ENCODE data around the gene CD99. TPM values are rescaled to one million over a fixed set of nuclear protein-coding genes. Genes with fewer than 3 reads are reported as not detected.

Gene CD99
- total RNA-seq, 4 donors from 2014 or later: 162 to 192 (median 179) TPM

DNA sequence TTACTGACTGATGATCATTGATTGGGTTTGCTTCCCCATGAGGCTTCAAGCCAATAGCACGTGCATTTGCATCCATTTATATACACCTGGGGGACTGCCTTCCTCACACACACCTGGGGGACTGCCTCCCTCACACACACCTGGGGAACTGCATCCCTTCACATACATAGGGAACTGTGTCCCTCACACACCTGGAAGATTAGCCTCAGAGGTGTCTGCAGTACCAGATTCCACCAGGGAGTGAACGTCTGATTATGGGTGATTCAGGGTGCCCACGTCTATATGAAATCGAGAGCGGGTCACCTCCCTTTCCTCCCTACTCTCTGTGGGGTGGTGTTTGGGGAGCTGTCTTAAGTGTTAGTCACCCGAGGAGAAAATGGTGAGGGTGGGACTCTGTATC, 16.9 kb downstream of the CD99 start:
- WGBS: 52% methylated on average over 6 of the region's 6 CpGs
- H3K27ac ChIP-seq: peak overlapping the region; percentile 87

DNA sequence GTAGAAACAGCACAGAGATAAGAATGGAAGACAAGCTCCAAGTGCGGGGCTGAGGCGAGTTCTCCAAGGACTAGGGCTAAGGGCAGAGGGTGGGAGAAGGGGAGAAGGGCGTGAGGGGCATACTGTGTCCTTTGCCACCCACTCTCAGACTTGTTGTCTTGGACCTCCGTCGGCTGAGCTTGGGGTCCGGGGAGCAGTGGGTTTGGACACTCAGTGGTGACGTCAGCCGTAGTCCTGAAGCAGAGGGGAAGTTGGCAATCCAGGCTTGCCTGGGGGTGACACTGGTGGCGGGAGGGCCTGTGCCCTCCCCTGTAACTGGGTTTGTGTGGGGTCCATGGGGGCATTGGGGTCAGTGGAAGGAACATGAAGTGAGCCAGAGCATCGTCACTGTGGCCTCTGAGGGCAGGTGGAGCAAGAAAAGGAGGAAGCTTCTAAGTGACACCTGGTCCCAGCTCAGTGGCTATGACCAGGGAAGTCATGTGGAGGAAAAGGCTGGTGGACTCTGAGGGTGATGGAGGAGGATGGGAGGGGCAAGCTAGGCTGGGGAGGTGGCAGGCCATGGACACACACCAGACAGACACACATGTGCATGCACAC, 17.6 kb downstream of the CD99 start:
- H3K4me3 ChIP-seq: no peak overlapping the region
- peaks cover 22% of the 10 kb centered on the region for H3K36me3 ChIP-seq
- WGBS: 84% methylated on average over 10 of the region's 10 CpGs
- DNase-seq (ENCODE audit: low spot score in 2 of 2): no peak
- H3K27ac ChIP-seq: peak overlapping the region; percentile 87
- peaks cover 80% of the 10 kb centered on the region for H3K4me1 ChIP-seq
- TF ChIP-seq, protein P1, sequence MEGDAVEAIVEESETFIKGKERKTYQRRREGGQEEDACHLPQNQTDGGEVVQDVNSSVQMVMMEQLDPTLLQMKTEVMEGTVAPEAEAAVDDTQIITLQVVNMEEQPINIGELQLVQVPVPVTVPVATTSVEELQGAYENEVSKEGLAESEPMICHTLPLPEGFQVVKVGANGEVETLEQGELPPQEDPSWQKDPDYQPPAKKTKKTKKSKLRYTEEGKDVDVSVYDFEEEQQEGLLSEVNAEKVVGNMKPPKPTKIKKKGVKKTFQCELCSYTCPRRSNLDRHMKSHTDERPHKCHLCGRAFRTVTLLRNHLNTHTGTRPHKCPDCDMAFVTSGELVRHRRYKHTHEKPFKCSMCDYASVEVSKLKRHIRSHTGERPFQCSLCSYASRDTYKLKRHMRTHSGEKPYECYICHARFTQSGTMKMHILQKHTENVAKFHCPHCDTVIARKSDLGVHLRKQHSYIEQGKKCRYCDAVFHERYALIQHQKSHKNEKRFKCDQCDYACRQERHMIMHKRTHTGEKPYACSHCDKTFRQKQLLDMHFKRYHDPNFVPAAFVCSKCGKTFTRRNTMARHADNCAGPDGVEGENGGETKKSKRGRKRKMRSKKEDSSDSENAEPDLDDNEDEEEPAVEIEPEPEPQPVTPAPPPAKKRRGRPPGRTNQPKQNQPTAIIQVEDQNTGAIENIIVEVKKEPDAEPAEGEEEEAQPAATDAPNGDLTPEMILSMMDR (IDR thresholded peaks at IDR 0.05): no peak
- no peak for TF ChIP-seq EP300 (IDR thresholded peaks at IDR 0.05)
- no peak for TF ChIP-seq POLR2AphosphoS5 (IDR thresholded peaks at IDR 0.05)
- no peak for TF ChIP-seq POLR2A (IDR thresholded peaks at IDR 0.05)
- H3K27me3 ChIP-seq: no peaks in the 10 kb centered on the region
- H3K9me3 ChIP-seq: no peaks in the 10 kb centered on the region

More for the DNA sequence above, 16.9 kb downstream of the CD99 start:
- TF ChIP-seq, protein P1 (IDR thresholded peaks at IDR 0.05): no peak
- TF ChIP-seq POLR2AphosphoS5 (IDR thresholded peaks at IDR 0.05) (no peak), POLR2A (IDR thresholded peaks at IDR 0.05) (no peak), EP300 (IDR thresholded peaks at IDR 0.05) (no peak)
- no peak for DNase-seq (ENCODE audit: low spot score in 2 of 2)
- Histone ChIP-seq H3K4me1 (peaks cover 85% of the 10 kb centered on the region), H3K36me3 (peaks cover 16% of the 10 kb centered on the region), H3K9me3 (no peaks in the 10 kb centered on the region), H3K4me3 (peak overlapping the region; percentile 11), H3K27me3 (no peaks in the 10 kb centered on the region)

DNA sequence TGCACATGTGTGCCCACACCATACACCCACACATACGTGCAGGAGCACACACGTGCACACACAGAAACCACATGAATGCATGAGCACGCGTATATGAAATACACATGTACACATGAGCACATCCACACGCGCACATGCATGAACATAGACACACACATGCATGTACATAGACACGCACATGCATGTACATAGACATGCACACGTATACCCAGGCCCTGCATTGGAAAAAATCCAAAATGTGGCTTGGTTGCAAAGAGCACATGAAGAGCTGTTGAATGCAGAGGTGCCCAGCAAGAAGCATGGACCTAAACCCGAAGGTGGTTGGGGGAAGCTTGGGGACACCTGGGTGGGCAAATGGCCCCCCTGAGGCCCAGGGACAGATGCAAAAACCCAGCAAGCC, 18.5 kb downstream of the CD99 start:
- Histone ChIP-seq H3K36me3 (peaks cover 25% of the 10 kb centered on the region), H3K4me3 (peak overlapping the region; percentile 27), H3K27me3 (no peaks in the 10 kb centered on the region), H3K4me1 (peaks cover 72% of the 10 kb centered on the region), H3K27ac (peak overlapping the region; percentile 87), H3K9me3 (no peaks in the 10 kb centered on the region)
- TF ChIP-seq, protein P1 (IDR thresholded peaks at IDR 0.05): no peak
- no peak for TF ChIP-seq EP300 (IDR thresholded peaks at IDR 0.05)
- no peak for TF ChIP-seq POLR2A (IDR thresholded peaks at IDR 0.05)
- no peak for TF ChIP-seq POLR2AphosphoS5 (IDR thresholded peaks at IDR 0.05)
- peak in 1 of 2 donors; percentile 40 for DNase-seq (ENCODE audit: low spot score in 2 of 2)
- 73% methylated on average over 9 of the region's 9 CpGs for WGBS

DNA sequence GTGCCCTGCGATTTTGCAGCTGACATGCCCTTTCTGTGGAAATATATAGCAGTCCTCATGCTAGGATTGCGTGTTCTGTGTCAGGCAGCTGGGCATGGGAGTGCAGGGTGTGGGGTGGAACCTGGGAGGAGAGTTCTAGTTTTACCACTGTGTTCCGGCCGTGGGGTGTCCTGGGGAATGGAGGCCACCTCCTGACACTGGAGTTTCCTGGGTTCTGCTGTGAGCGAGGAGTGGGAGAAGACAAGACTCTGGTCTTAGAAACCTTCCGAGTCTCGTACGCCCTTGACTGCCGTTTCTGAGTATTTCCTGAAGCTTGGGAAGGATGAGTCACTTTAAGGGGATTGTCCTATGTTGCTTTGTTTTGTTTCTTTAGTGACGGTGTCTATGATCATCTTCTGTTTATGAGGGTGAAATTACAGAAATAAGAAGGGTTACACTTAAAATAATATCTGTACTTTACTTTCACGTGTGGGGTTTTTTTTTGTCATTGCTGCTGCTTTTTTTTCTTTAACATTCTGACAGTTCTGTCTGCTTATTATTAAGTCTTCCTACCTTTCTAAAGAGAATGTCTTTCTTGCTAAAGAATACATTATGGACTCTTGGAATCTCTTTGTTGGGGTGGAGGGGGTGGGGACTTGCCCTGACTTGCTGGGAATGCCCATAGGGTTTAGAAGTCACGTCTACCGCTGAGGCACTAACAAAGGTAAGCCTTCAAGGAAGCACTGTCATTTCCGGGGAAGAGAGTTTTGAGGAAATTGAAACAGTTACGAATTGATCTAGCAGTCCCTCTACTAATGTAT, 19.1 kb downstream of the CD99 start:
- no peaks in the 10 kb centered on the region for H3K27me3 ChIP-seq
- peaks cover 65% of the 10 kb centered on the region for H3K4me1 ChIP-seq
- H3K4me3 ChIP-seq: peak overlapping the region; percentile 27
- 5% methylated on average over 15 of the region's 15 CpGs for WGBS
- DNase-seq (ENCODE audit: low spot score in 2 of 2): peak; percentile 76 to 84
- no peaks in the 10 kb centered on the region for H3K9me3 ChIP-seq
- TF ChIP-seq POLR2AphosphoS5 (IDR thresholded peaks at IDR 0.05): peak in 2 of 3 donors; percentile 17 to 50
- no peak for TF ChIP-seq EP300 (IDR thresholded peaks at IDR 0.05)
- peaks cover 32% of the 10 kb centered on the region for H3K36me3 ChIP-seq
- peak overlapping the region; percentile 87 for H3K27ac ChIP-seq

DNA sequence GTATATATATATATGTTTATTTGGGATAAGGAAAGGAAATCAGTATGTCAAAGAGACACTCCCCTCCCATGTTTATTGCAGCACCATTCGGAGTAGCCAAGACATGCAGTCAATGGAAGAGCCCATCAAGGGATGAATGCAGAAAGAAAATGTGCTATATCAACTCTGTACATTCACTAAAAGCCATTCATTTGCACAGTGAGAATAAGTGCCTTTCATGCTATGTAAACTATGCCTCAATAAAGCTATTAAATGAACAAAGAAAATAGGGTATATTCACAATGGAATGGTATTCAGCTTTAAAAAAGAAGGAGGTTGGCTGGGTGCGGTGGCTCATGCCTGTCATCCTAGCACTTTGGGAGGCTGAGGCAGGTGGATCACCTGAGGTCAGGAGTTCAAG, 20.3 kb downstream of the CD99 start:
- no peaks in the 10 kb centered on the region for H3K9me3 ChIP-seq
- WGBS: 91% methylated on average over 2 of the region's 2 CpGs
- H3K27ac ChIP-seq: peak overlapping the region; percentile 87
- H3K36me3 ChIP-seq: peaks cover 44% of the 10 kb centered on the region
- TF ChIP-seq, protein P1 (IDR thresholded peaks at IDR 0.05): no peak
- no peak for TF ChIP-seq EP300 (IDR thresholded peaks at IDR 0.05)
- H3K4me3 ChIP-seq: no peak overlapping the region
- H3K27me3 ChIP-seq: no peaks in the 10 kb centered on the region
- DNase-seq (ENCODE audit: low spot score in 2 of 2): no peak
- H3K4me1 ChIP-seq: peaks cover 53% of the 10 kb centered on the region
